Measurements from ENCODE around the gene GPX4. TPM values are rescaled to one million over a fixed set of nuclear protein-coding genes. Genes with fewer than 3 reads are reported as not detected.

The GPX4 gene
- polyA plus RNA-seq, 2 donors, result 271 to 294 TPM

GRCh38 chr19:1129535-1129934 is 25.7 kb downstream of the GPX4 start:
- Histone ChIP-seq H3K27ac (ENCODE audit: low read depth in 2 of 2, low read length in 1 of 2) (no peak overlapping the region), H3K4me3 (ENCODE audit: low read depth in 1 of 2, low read length in 2 of 2) (no peak overlapping the region), H3K9me3 (ENCODE audit: control insufficient read depth in 2 of 2, insufficient read depth in 1 of 2, low read depth in 1 of 2, low read length in 1 of 2) (no peaks in the 10 kb centered on the region), H3K27me3 (ENCODE audit: control insufficient read depth in 1 of 2, insufficient read depth in 2 of 2, low read length in 2 of 2) (no peaks in the 10 kb centered on the region), H3K4me1 (ENCODE audit: control insufficient read depth in 2 of 2, insufficient read depth in 2 of 2, low read length in 1 of 2) (peaks cover 19 to 47% of the 10 kb centered on the region in 2 donors), H3K36me3 (ENCODE audit: control insufficient read depth in 2 of 2, insufficient read depth in 2 of 2, low read length in 1 of 2) (peaks cover 2 to 31% of the 10 kb centered on the region in 2 donors)
- WGBS, 2 donors, result 92 to 95% methylated on average over 18 of the region's 18 CpGs

GRCh38 chr19:1130771-1131717 is 27.2 kb downstream of the GPX4 start:
- H3K27me3 ChIP-seq (ENCODE audit: control insufficient read depth in 1 of 2, insufficient read depth in 2 of 2, low read length in 2 of 2), result no peaks in the 10 kb centered on the region
- peaks cover 19 to 51% of the 10 kb centered on the region in 2 donors for H3K4me1 ChIP-seq (ENCODE audit: control insufficient read depth in 2 of 2, insufficient read depth in 2 of 2, low read length in 1 of 2)
- peaks cover 0 to 27% of the 10 kb centered on the region in 2 donors for H3K36me3 ChIP-seq (ENCODE audit: control insufficient read depth in 2 of 2, insufficient read depth in 2 of 2, low read length in 1 of 2)
- H3K27ac ChIP-seq (ENCODE audit: low read depth in 2 of 2, low read length in 1 of 2), result peak overlapping the region; percentile 93 to 94
- no peaks in the 10 kb centered on the region for H3K9me3 ChIP-seq (ENCODE audit: control insufficient read depth in 2 of 2, insufficient read depth in 1 of 2, low read depth in 1 of 2, low read length in 1 of 2)
- H3K4me3 ChIP-seq (ENCODE audit: low read depth in 1 of 2, low read length in 2 of 2), result peak overlapping the region; percentile 66 to 76
- 38 to 48% methylated on average over 21 to 22 of the region's 22 CpGs for WGBS, 2 donors

- H3K27me3 ChIP-seq (ENCODE audit: control insufficient read depth in 1 of 2, insufficient read depth in 2 of 2, low read length in 2 of 2), result no peaks in the 10 kb centered on the region
- H3K4me1 ChIP-seq (ENCODE audit: control insufficient read depth in 2 of 2, insufficient read depth in 2 of 2, low read length in 1 of 2), result peaks cover 19 to 58% of the 10 kb centered on the region in 2 donors
- H3K4me3 ChIP-seq (ENCODE audit: low read depth in 1 of 2, low read length in 2 of 2), result peak overlapping the region; percentile 66 to 76
- H3K36me3 ChIP-seq (ENCODE audit: control insufficient read depth in 2 of 2, insufficient read depth in 2 of 2, low read length in 1 of 2), result peaks cover 0 to 19% of the 10 kb centered on the region in 2 donors
- peak overlapping the region; percentile 94 for H3K27ac ChIP-seq (ENCODE audit: low read depth in 2 of 2, low read length in 1 of 2)
- 1 to 15% methylated on average over 53 to 64 of the region's 64 CpGs for WGBS, 2 donors
- no peaks in the 10 kb centered on the region for H3K9me3 ChIP-seq (ENCODE audit: control insufficient read depth in 2 of 2, insufficient read depth in 1 of 2, low read depth in 1 of 2, low read length in 1 of 2)
Observed at GRCh38 chr19:1131718-1132551, 28.1 kb downstream of the GPX4 start.

DNA sequence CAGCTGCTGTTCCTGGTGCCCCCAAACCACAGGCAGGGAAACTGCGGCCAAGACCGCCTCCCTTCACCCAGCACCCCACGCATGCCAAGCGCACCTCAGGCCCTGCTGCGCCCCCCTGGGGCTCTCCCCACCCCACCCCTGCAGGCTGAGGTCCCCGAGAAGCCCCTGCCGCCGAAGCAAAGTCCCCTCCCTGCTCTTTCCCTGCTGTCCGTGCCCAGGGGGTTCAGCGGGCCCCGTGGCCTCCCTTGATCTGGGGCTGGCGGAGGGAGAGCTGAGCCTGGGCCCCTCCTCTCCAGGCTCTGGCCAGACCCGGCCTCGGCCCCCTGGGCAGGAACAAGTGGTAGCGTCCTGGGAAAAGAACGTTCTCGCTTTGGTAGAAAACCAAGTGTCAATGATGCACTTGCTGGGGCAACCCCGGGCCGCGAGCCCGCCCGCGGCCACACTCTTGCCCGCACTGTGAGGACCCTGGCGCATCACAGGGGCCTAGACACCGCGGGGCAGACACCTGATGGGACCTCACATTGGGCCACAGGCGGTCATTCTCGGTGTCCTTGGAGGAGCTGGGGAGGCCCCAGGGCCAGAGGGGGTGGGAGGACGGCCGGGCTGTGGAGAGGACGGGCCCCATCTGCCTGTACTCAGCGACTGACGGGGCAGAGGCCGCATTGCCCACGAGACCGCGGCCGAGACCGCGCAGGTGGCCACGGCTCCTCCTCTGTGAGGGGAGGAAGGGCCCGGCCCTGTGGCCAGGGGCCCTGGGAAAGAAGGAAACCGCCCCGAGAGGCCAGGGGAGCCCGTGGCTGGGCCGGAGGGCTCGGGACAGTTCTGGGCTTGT is 29.0 kb downstream of the GPX4 start:
- peak overlapping the region; percentile 24 to 76 for H3K4me3 ChIP-seq (ENCODE audit: low read depth in 1 of 2, low read length in 2 of 2)

DNA sequence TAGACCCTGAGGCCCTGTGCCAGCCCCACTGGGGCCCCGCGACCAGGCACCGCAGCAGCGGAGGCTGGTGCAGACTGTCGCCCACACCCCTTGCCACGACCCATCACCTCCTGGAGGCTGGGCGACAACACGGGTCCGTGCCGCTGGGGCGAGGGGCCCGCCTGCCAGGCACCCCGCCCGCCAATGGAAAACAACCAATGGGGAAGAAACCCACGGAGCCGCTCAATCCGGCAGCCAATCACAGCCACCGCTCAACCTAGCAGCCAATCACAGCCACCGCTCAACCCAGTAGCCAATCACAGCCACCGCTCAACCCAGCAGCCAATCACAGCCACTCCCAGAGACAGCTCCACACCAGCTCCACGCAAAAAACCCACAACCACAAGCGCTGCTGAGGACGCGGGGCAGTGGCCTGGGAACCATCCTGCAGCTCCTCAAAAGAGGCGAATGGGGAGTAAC is 29.7 kb downstream of the GPX4 start:
- Histone ChIP-seq H3K9me3 (ENCODE audit: control insufficient read depth in 2 of 2, insufficient read depth in 1 of 2, low read depth in 1 of 2, low read length in 1 of 2) (no peaks in the 10 kb centered on the region), H3K4me3 (ENCODE audit: low read depth in 1 of 2, low read length in 2 of 2) (peak overlapping the region in 1 of 2 donors; percentile 10), H3K27ac (ENCODE audit: low read depth in 2 of 2, low read length in 1 of 2) (peak overlapping the region; percentile 94), H3K27me3 (ENCODE audit: control insufficient read depth in 1 of 2, insufficient read depth in 2 of 2, low read length in 2 of 2) (no peaks in the 10 kb centered on the region), H3K4me1 (ENCODE audit: control insufficient read depth in 2 of 2, insufficient read depth in 2 of 2, low read length in 1 of 2) (peaks cover 19 to 57% of the 10 kb centered on the region in 2 donors), H3K36me3 (ENCODE audit: control insufficient read depth in 2 of 2, insufficient read depth in 2 of 2, low read length in 1 of 2) (peaks cover 0 to 13% of the 10 kb centered on the region in 2 donors)
- 80 to 84% methylated on average over 20 to 25 of the region's 25 CpGs for WGBS, 2 donors

More for the DNA sequence above, 29.0 kb downstream of the GPX4 start:
- Histone ChIP-seq H3K27me3 (ENCODE audit: control insufficient read depth in 1 of 2, insufficient read depth in 2 of 2, low read length in 2 of 2) (no peaks in the 10 kb centered on the region), H3K4me1 (ENCODE audit: control insufficient read depth in 2 of 2, insufficient read depth in 2 of 2, low read length in 1 of 2) (peaks cover 19 to 58% of the 10 kb centered on the region in 2 donors), H3K36me3 (ENCODE audit: control insufficient read depth in 2 of 2, insufficient read depth in 2 of 2, low read length in 1 of 2) (peaks cover 0 to 11% of the 10 kb centered on the region in 2 donors), H3K27ac (ENCODE audit: low read depth in 2 of 2, low read length in 1 of 2) (peak overlapping the region; percentile 94), H3K9me3 (ENCODE audit: control insufficient read depth in 2 of 2, insufficient read depth in 1 of 2, low read depth in 1 of 2, low read length in 1 of 2) (no peaks in the 10 kb centered on the region)
- 47 to 68% methylated on average over 36 to 48 of the region's 48 CpGs for WGBS, 2 donors

GRCh38 chr19:1134431-1134830 is 30.6 kb downstream of the GPX4 start:
- Histone ChIP-seq H3K27ac (ENCODE audit: low read depth in 2 of 2, low read length in 1 of 2) (peak overlapping the region; percentile 44 to 94), H3K36me3 (ENCODE audit: control insufficient read depth in 2 of 2, insufficient read depth in 2 of 2, low read length in 1 of 2) (peaks cover 0 to 18% of the 10 kb centered on the region in 2 donors), H3K27me3 (ENCODE audit: control insufficient read depth in 1 of 2, insufficient read depth in 2 of 2, low read length in 2 of 2) (no peaks in the 10 kb centered on the region), H3K9me3 (ENCODE audit: control insufficient read depth in 2 of 2, insufficient read depth in 1 of 2, low read depth in 1 of 2, low read length in 1 of 2) (no peaks in the 10 kb centered on the region), H3K4me3 (ENCODE audit: low read depth in 1 of 2, low read length in 2 of 2) (peak overlapping the region in 1 of 2 donors; percentile 10), H3K4me1 (ENCODE audit: control insufficient read depth in 2 of 2, insufficient read depth in 2 of 2, low read length in 1 of 2) (peaks cover 19 to 55% of the 10 kb centered on the region in 2 donors)
- 84 to 86% methylated on average over 11 of the region's 11 CpGs for WGBS, 2 donors

DNA sequence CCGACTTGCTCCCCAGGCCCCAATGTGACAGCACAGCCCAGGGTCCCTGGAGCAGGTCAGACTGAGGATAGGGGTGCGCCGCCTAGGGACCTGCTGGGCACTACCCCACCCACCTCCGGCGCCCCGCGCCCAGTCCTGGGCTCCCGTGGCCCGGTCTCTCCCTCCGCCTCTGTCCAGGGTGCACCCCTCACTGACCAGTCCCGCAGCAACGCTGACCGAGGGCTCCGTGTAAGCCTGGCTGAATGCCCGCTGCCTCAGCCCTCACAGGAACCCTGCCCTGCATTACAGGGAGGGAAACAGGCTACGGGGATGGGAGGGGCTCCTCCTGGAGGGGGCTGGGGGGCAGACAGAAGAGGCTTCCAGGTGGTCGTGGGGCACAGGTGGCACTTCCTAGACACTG is 31.7 kb downstream of the GPX4 start:
- 74 to 75% methylated on average over 17 of the region's 17 CpGs for WGBS, 2 donors
- no peaks in the 10 kb centered on the region for H3K9me3 ChIP-seq (ENCODE audit: control insufficient read depth in 2 of 2, insufficient read depth in 1 of 2, low read depth in 1 of 2, low read length in 1 of 2)
- no peak overlapping the region for H3K4me3 ChIP-seq (ENCODE audit: low read depth in 1 of 2, low read length in 2 of 2)
- peaks cover 17 to 44% of the 10 kb centered on the region in 2 donors for H3K4me1 ChIP-seq (ENCODE audit: control insufficient read depth in 2 of 2, insufficient read depth in 2 of 2, low read length in 1 of 2)
- peaks cover 0 to 15% of the 10 kb centered on the region in 2 donors for H3K36me3 ChIP-seq (ENCODE audit: control insufficient read depth in 2 of 2, insufficient read depth in 2 of 2, low read length in 1 of 2)
- no peaks in the 10 kb centered on the region for H3K27me3 ChIP-seq (ENCODE audit: control insufficient read depth in 1 of 2, insufficient read depth in 2 of 2, low read length in 2 of 2)
- peak overlapping the region; percentile 37 to 76 for H3K27ac ChIP-seq (ENCODE audit: low read depth in 2 of 2, low read length in 1 of 2)

- WGBS, 2 donors, result 34 to 45% methylated on average over 12 of the region's 12 CpGs
- peaks cover 0 to 19% of the 10 kb centered on the region in 2 donors for H3K36me3 ChIP-seq (ENCODE audit: control insufficient read depth in 2 of 2, insufficient read depth in 2 of 2, low read length in 1 of 2)
- H3K4me1 ChIP-seq (ENCODE audit: control insufficient read depth in 2 of 2, insufficient read depth in 2 of 2, low read length in 1 of 2), result peaks cover 11 to 37% of the 10 kb centered on the region in 2 donors
- H3K27ac ChIP-seq (ENCODE audit: low read depth in 2 of 2, low read length in 1 of 2), result peak overlapping the region; percentile 66 to 69
- H3K9me3 ChIP-seq (ENCODE audit: control insufficient read depth in 2 of 2, insufficient read depth in 1 of 2, low read depth in 1 of 2, low read length in 1 of 2), result no peaks in the 10 kb centered on the region
- no peaks in the 10 kb centered on the region for H3K27me3 ChIP-seq (ENCODE audit: control insufficient read depth in 1 of 2, insufficient read depth in 2 of 2, low read length in 2 of 2)
- peak overlapping the region in 1 of 2 donors; percentile 5 for H3K4me3 ChIP-seq (ENCODE audit: low read depth in 1 of 2, low read length in 2 of 2)
Observed at GRCh38 chr19:1136201-1136600, 32.4 kb downstream of the GPX4 start.

Data from esophagus (tissue), 2 donors.